Glomerular visceral epithelial cell (primary cell): Measurements from ENCODE around the gene CDHR5.
A peak's percentile ranks its signal among the peaks of the same experiment; 100 is the strongest.

Experiments
- DNase-seq: peaks from one replicate; pipeline ENCODE4 v3.0.0-alpha.2; 2016; ENCODE audit errors: extremely low spot score

The CDHR5 gene

GRCh38 chr11:610146-610801 lies 14.5 kb downstream of the CDHR5 start:
- no peak for DNase-seq

DNA sequence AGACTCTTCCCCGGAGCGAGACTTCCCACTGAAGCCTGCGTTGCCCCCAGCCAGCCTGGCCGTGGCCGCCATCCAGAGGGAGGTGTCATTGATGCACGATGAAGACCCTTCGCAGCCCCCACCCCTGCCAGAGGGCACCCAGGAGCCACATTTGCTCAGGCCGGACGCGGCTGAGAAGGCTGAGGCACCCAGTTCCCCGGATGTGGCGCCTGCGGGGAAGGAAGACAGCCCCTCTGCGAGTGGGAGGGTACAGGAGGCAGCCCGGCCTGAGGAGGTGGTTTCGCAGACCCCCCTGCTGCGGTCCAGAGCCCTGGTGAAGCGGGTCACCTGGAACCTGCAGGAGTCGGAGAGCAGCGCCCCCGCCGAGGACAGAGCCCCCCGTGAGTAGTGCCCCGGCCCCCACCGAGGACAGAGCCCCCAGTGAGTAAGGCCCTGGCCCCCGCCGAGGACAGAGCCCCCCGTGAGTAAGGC lies 15.4 kb downstream of the CDHR5 start:
- no peak for DNase-seq

- DNase-seq = no peak
Observed at GRCh38 chr11:608791-609251, 15.9 kb downstream of the CDHR5 start.

GRCh38 chr11:607971-608659 lies 16.6 kb downstream of the CDHR5 start:
- no peak for DNase-seq

- no peak for DNase-seq
Observed at GRCh38 chr11:607020-607780, 17.6 kb downstream of the CDHR5 start.

DNA sequence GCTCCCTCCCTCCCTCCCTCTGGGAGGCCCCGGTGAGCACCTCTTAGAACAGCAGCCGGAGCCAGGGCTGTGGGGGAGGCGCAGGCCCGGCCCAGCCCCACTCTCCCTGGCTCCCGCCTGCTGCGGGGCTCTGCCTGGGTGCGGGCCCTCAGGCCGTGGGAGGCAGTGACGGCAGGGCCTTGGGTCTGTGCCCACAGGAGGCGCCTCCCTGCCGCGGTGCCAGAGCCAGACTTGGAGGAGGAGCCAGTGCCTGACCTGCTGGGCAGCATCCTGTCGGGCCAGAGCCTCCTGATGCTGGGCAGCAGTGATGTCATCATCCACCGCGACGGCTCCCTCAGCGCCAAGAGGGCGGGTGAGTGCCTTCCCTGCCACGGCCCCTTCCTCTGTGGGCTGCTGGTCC lies 18.5 kb downstream of the CDHR5 start:
- DNase-seq = peak; percentile 47

DNA sequence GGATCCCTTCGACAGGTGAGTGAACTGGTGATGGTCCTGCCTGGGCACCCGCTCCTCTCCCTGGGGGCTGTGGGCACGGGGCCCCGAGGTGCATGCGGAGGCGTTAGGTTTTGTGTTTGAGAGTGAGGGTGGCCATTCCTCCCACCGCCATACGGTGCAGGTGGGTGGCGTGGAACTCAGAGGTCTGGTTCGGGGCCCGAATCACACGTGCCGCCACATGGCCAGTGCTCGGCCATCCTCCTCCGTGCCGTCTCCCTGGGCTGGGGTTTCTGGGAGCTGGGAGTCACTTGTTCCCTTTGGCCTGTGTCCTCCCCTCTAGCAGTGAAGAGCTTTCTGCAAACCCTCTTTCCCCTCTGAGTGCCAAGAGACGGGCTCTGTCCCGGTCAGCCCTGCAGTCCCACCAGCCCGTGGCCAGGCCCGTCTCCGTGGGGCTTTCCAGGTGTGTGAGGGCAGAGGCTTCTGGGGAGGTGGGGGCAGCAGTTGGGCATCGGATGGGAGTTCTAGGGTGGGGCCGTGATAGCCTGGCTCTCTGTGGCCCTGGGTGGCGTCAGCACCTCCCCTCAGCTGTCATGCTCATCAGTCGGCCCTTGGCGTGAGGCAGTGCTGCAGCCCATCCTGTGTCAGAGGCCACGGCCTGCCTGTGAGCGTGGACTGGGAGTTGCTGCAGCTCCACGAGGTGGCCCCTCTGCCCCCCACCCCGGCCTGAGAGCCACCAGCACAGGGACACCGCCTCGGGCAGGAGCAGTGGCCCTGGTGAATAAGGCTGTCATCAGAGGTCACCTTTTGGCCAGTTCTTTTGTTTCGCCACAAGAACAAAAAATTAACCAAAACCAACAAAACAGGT lies 19.2 kb downstream of the CDHR5 start:
- DNase-seq = no peak

DNA sequence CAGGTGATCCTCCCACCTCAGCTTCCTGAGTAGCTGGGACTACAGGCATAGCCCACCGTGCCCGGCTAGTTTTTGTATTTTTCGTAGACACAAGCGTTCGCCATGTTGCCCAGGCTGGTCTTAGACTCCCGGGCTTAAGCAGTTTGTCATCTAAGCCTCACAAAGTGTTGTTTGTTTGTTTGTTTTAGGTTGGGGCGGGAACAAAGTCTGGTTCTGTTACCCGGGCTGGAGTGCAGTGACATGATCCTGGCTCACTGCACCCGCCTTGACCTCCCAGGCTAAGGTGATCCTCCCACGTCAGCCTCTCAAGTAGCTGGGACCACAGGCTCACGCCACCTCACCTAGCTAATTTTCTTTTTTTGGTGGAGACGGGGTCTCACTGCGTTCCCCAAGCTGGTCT lies 21.6 kb downstream of the CDHR5 start:
- DNase-seq = no peak

DNA sequence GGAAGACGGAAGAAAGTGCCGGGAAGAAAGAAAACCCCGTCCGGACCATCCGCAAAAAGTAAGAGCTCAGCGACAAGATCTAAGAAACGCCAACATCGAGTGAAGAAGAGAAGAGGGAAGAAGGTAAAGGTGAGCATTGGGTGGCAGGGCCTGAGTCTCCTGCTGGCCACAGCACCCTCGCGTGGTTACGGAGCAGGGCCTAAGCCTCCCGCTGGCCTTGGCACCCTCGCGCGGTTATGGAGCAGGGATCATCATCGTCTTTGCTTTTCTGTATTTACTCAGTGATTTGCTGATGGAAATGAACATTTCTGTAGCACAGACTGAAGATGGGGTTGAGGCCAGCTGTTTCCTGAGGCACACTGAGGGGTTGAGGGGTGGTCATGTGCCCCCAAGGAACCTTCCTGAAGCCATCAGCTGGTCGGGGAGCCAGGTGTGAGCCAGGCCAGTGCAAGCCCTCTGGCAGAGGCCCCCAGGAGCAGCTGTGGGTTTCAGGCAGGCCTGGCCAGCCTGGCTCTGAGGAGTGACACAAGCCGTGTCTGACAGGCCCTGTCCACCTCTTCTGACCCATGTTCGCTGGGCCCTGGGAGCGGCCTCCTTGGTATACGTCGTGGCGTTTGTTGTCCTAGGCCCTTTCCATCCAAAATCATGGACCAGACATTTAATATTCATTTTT lies 23.0 kb downstream of the CDHR5 start:
- no peak for DNase-seq

DNA sequence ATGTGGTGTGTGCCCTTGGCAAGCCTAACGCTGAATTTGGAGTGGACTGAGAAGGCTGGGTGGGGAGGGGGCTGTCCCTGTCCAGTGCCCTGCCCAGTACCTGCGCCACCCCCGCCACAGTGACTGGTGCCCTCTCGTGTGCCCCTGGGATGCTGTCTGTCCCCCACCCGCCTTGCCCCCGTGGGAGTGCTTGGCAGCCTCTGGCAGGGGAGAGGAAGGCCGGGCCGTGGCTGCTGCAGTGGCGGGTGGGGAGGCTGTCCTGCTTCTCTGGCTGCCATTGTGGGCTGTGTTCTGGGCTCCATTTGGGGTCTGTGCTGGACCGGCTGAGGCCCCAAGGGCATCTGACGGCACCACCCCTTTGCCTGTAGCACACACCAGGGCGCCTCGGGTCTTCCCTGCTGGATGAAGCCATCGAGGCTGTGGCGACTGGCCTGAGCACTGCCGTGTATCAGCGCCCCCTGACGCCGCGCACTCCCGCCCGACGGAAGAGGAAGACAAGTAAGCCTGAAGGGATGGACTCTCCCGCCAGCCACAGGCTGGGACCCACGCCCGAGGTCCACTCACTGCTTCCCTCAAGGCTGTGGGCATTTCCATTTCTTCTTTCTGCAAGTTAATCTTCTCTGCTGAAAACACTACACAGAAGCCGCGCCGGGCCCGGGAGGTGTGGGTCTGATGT lies 26.6 kb downstream of the CDHR5 start:
- no peak for DNase-seq

DNA sequence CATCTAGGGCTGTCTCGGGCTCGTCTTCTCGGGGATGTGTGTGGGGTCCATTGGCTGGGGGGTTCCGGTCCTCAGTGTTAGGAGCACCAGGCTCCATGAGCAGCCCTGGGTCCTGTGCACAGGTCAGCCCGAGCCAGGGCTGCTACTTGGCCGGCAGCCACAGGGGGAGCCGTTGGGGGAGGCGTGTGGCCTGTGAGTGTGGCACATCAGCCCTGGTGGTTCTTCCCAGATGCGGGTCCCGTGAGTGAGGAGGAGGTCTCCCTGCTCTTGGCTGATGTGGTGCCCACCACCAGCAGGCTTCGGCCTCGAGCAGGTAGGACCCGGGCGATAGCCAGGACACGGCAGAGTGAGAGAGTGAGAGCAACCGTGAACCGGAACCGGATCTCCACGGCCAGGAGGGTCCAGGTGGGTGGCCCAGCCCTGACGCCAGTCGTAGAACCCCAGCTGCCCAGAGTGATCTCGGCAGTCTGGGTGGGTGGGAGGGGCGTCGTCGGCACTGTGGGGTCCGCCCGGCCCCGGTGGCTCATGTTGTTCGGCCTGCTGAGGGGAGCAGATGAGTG lies 27.5 kb downstream of the CDHR5 start:
- DNase-seq = no peak

- DNase-seq = no peak
Observed at GRCh38 chr11:596374-596773, 28.4 kb downstream of the CDHR5 start.

- DNase-seq = no peak
Observed at GRCh38 chr11:595400-595799, 29.4 kb downstream of the CDHR5 start.

- DNase-seq = no peak
Observed at GRCh38 chr11:593347-593746, 31.4 kb downstream of the CDHR5 start.

- no peak for DNase-seq
Observed at GRCh38 chr11:592918-593317, 31.8 kb downstream of the CDHR5 start.

- no peak for DNase-seq
Observed at GRCh38 chr11:592501-592900, 32.3 kb downstream of the CDHR5 start.

GRCh38 chr11:590997-591396 lies 33.8 kb downstream of the CDHR5 start:
- DNase-seq = no peak

DNA sequence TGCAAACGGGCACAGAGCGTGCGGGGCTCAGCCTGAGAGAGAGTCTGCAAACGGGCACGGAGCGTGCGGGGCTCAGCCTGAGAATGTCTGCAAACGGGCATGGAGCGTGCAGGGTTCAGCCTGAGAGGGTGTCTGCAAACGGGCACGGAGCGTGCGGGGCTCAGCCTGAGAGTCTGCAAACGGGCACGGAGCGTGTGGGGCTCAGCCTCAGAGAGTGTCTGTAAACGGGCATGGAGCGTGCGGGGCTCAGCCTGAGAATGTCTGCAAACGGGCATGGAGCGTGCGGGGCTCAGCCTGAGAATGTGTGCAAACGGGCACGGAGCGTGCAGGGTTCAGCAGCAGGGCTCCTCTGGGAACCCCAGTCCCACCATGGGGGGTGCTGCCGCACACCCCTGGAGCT lies 35.0 kb downstream of the CDHR5 start:
- no peak for DNase-seq

DNA sequence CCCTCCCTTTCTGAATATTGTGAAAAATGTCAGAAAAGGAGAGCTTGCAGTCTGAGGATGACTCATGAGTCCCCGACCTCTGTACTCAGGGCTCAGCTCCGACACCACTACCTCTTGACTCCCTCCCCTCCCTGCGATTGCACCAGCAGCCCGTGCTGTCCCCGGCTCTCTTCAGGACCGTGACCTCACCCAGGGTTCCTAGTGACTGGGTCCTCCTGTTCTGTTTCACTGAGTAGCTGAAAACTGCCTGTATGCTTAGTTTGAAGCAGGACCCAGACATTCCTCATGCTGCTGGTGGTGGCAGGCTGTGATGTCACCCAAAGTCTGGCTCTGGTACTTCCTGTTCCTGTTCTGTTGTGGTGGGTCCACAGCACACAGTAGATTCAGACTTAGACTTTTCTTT lies 36.8 kb downstream of the CDHR5 start:
- DNase-seq = peak; percentile 87

GRCh38 chr11:587546-587945 lies 37.2 kb downstream of the CDHR5 start:
- DNase-seq = peak; percentile 39
